Breast epithelium (tissue), 4 donors: ENCODE results near the gene SAP30BP. TPM values are rescaled to one million over a fixed set of nuclear protein-coding genes. Genes with fewer than 3 reads are reported as not detected.

Source experiments
- DNase-seq, 2 donors: peaks; one replicate each; pipeline ENCODE4 v3.0.0-alpha.2; 2019; ENCODE audit warnings: low spot score in 2 of 2
- H3K27ac ChIP-seq, 2 donors: fragments of 200-600 bp; sonication (generic) in 1 of 2; one replicate each; pipeline ENCODE4 v1.5.1; 2016 to 2019; ENCODE audit warnings: mild to moderate bottlenecking in 1 of 2
- H3K27me3 ChIP-seq, 2 donors: fragments of 200-600 bp; sonication (generic) in 1 of 2; one replicate each; pipeline versions ENCODE4 v1.5.1 to v1.6.0; 2017 to 2019; ENCODE audit warnings: control low read depth in 1 of 2, mild to moderate bottlenecking in 1 of 2
- H3K36me3 ChIP-seq: fragments of 200-600 bp; one replicate; pipeline ENCODE4 v1.5.1; 2019
- H3K4me1 ChIP-seq, 2 donors: fragments of 200-600 bp; sonication (generic); one replicate each; pipeline ENCODE4 v1.5.1; 2016 to 2019; ENCODE audit warnings: control low read depth in 1 of 2
- H3K4me3 ChIP-seq, 3 donors: fragments of 200-600 bp; sonication (generic); 1 replicate in 2 of 3; 2 replicates in 1 of 3; pipeline ENCODE4 v1.5.1; 2016 to 2019; ENCODE audit warnings: mild to moderate bottlenecking in 3 of 3, moderate library complexity in 2 of 3
- H3K9me3 ChIP-seq, 2 donors: fragments of 200-600 bp; sonication (generic) in 1 of 2; one replicate each; pipeline ENCODE4 v1.5.1; 2016 to 2019; ENCODE audit warnings: control low read depth in 1 of 2
- POLR2A ChIP-seq: fragments of 450-650 bp; IDR thresholded peaks from one replicate; pipeline ENCODE4 v1.6.1; 2016; ENCODE audit warnings: antibody characterized with exemption, mild to moderate bottlenecking, moderate library complexity
- POLR2AphosphoS5 ChIP-seq, 3 donors: sonication (generic); formaldehyde crosslinking; IDR thresholded peaks; one replicate each; pipeline ENCODE4 v1.6.1; 2017; ENCODE audit warnings: antibody characterized with exemption in 3 of 3
- intact Hi-C: fragments of 100-400 bp; cut with DNase I; formaldehyde crosslinking; loops from one replicate; pipeline ENCODE4 v1.15.1; 2023; ENCODE audit warnings: low total_unique reads
- total RNA-seq, 3 donors: library from RNA; depleted of rRNA; stranded (reverse); fragments of >200 nt; gene quantifications; one replicate each; pipeline ENCODE4 v1.1.0, GENCODE V29; 2016
- TF ChIP-seq, protein P1 (sequence below), 3 donors: fragments of 450-650 bp; IDR thresholded peaks; one replicate each; pipeline ENCODE4 v1.5.1; 2016 to 2017; ENCODE audit warnings: antibody characterized with exemption in 3 of 3, mild to moderate bottlenecking in 3 of 3, moderate library complexity in 3 of 3

Gene SAP30BP
- total RNA-seq, result 10 to 100 TPM; 68.3 to 89.5 (median 86.1) TPM

DNA sequence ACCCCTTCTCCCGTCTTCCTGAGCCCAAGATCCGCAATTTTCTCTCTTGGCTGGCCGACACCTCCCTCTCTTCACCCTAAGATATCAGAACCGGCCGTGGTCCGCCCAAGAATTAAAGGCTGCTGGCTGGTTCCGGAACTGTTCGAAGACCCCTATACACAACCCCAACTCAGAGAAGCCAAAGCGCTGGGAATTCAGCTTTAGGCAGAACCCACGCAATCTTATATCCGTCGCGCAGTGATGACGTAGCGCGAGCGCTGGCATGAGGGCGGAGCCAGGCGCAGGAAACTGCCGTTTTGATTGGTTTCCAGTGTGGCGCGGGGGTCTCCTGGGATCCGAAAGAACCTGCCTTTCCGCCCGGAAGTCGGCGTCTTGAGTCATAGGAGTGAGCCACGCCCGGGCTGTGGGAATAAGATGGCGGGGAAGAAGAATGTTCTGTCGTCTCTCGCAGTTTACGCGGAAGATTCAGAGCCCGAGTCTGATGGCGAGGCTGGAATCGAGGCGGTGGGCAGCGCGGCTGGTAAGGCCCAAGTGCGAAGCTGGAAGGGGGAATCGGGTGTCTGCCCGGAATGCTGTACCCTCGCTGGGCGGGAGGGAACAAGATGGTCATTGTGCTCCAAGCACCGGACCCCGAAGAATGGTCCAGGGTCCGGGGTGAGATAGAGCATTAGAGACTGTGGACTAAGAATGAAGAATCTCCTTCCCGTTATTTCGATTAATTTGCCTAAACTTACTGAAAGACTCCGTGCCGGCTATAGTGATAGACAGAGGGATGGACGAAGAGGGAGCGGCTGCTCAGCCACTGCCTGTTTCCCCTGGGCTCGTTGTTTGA, at the start of gene SAP30BP, which contains the start of gene RECQL5:
TSS of gene SAP30BP (plus strand) at position 380 of the 832 bp plus-strand sequence. CDS start at position 415, 35 bp downstream.
TSS of gene RECQL5 (minus strand) at position 196 of the 832 bp plus-strand sequence. CDS start 597 bp downstream, outside the sequence.
- no peaks in the 10 kb centered on the region for H3K27me3 ChIP-seq
- intact Hi-C loops, result no loop called here
- H3K4me1 ChIP-seq, result peaks cover 0 to 6% of the 10 kb centered on the region in 2 donors
- TF ChIP-seq POLR2AphosphoS5 (IDR thresholded peaks at IDR 0.05) (peak; percentile 92 to 98 (median 92)), POLR2A (peak; percentile 75)
- TF ChIP-seq, protein P1, sequence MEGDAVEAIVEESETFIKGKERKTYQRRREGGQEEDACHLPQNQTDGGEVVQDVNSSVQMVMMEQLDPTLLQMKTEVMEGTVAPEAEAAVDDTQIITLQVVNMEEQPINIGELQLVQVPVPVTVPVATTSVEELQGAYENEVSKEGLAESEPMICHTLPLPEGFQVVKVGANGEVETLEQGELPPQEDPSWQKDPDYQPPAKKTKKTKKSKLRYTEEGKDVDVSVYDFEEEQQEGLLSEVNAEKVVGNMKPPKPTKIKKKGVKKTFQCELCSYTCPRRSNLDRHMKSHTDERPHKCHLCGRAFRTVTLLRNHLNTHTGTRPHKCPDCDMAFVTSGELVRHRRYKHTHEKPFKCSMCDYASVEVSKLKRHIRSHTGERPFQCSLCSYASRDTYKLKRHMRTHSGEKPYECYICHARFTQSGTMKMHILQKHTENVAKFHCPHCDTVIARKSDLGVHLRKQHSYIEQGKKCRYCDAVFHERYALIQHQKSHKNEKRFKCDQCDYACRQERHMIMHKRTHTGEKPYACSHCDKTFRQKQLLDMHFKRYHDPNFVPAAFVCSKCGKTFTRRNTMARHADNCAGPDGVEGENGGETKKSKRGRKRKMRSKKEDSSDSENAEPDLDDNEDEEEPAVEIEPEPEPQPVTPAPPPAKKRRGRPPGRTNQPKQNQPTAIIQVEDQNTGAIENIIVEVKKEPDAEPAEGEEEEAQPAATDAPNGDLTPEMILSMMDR (IDR thresholded peaks at IDR 0.05), result peak in 1 of 3 donors; percentile 22
- H3K36me3 ChIP-seq, result peaks cover 5% of the 10 kb centered on the region
- peak; percentile 98 for DNase-seq
- no peaks in the 10 kb centered on the region for H3K9me3 ChIP-seq
- peak within 1 kb of the TSS; percentile 93 to 96 for H3K27ac ChIP-seq
- peak within 1 kb of the TSS; percentile 68 to 92 (median 89) for H3K4me3 ChIP-seq

DNA sequence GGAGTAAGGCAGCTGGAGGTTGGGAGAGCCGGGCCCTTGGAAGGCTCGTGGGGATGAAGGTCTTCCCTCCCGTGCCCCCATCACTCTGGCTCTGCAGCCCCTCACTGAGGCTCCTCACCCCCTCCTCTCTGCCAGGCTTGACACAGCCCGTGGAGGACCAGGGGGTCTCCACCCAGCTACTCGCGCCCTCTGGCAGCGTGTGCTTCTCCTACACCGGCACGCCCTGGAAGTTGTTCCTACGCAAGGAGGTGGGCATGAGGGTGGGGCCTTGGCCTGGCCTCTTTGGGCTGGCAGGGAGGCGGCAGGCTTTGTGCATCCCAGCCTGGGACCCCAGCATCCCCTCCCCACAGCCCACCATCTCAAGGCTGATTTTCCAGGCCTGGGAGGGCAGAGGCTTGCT, 49.5 kb upstream of the SAP30BP start:
- no peak for DNase-seq
- no peak overlapping the region for H3K27ac ChIP-seq
- no peaks in the 10 kb centered on the region for H3K9me3 ChIP-seq
- TF ChIP-seq, protein P1 (IDR thresholded peaks at IDR 0.05), result no peak
- no peak for TF ChIP-seq POLR2AphosphoS5 (IDR thresholded peaks at IDR 0.05)
- no peak for TF ChIP-seq POLR2A
- no peak overlapping the region for H3K4me3 ChIP-seq
- no peaks in the 10 kb centered on the region for H3K4me1 ChIP-seq
- intact Hi-C loops, result no loop called here
- H3K36me3 ChIP-seq, result peaks cover 3% of the 10 kb centered on the region
- no peaks in the 10 kb centered on the region for H3K27me3 ChIP-seq

DNA sequence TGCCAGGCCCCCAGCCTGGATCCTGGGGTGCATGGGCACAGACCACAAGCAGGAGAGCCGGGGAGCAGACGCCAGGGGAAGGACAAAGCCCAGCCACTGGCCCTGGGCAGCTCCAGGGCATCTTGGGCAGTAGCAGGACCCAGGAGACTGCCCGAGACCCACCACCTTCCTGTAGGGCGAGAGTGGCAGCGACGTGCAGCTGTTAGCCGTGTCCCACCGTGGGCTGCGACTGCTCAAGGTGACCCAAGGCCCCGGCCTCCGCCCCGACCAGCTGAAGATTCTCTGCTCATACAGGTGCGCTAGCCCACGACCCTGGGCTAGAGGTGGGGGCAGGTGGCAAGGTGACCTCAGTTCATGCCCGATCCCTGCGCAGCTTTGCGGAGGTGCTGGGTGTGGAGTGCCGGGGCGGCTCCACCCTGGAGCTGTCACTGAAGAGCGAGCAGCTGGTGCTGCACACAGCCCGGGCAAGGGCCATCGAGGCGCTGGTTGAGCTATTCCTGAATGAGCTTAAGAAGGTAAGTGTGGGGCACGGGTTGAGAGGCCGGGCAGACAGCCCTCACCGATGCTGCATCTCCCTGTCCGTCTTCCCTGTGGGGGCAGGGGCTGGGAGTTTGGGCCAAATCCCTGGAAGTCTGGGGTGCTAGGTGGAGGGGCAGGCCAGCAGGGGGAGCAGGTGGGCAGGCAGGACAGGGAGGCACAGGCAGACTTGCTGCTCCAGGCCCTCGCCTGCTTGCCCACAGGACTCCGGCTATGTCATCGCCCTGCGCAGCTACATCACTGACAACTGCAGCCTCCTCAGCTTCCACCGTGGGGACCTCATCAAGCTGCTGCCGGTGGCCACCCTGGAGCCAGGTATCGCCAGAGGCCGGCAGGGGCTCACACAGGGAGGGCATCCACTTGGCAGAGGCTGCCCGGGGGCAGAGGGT, 47.4 kb upstream of the SAP30BP start:
- intact Hi-C loops, result loop anchor here (1.0 kb wide), 1 partner anchor 24 kb away; no protein-coding TSS in a partner anchor
- peaks cover 3% of the 10 kb centered on the region for H3K36me3 ChIP-seq

DNA sequence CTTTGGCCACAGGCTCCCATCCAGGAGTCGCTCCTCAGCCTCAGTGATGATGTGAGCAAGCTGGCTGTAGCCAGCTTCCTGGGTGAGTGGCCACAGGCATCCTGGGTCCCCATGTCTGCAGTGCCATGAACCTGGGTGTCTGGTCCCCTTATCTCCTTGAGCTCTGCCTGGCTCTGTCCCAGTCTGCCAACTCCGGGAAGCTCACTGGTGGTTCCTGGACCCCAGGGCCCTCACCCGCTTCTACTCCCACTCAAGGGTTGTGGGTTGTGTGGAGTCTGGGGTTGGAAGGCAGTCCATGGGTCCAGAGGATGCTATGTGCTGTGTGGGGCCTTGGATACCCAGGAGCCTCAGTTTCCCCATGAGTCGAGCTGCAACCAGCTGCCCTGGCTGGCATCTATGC, 45.6 kb upstream of the SAP30BP start:
- Histone ChIP-seq H3K4me3 (no peak overlapping the region), H3K9me3 (no peaks in the 10 kb centered on the region), H3K36me3 (peaks cover 12% of the 10 kb centered on the region), H3K4me1 (no peaks in the 10 kb centered on the region), H3K27ac (no peak overlapping the region), H3K27me3 (no peaks in the 10 kb centered on the region)
- DNase-seq, result no peak
- intact Hi-C loops, result no loop called here
- no peak for TF ChIP-seq POLR2A

More for the DNA sequence above, 47.4 kb upstream of the SAP30BP start:
- Histone ChIP-seq H3K9me3 (no peaks in the 10 kb centered on the region), H3K27ac (no peak overlapping the region), H3K27me3 (no peaks in the 10 kb centered on the region), H3K4me1 (no peaks in the 10 kb centered on the region), H3K4me3 (no peak overlapping the region)
- no peak for DNase-seq
- TF ChIP-seq POLR2A (no peak), POLR2AphosphoS5 (IDR thresholded peaks at IDR 0.05) (no peak)
- TF ChIP-seq, protein P1 (IDR thresholded peaks at IDR 0.05), result no peak

DNA sequence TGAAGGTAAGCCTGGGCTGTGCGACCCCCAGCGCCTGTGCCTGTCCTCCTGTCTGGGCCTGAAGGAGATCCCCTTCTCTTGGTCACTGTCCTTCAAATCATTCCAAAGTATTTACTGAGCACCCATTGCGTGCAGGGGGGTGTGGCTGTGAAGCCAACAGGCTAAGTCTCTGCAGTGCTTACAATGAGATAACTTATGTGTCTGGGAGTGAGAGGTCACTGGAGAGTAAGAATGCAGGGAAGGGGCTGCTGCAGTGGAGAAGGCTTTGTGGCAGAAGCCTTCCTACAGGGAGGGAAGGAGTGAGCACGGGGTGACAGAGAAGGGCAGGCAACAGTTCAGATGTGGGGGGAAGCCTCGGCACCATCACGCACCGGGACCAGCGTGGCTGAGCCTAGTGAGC, 45.1 kb upstream of the SAP30BP start:
- Histone ChIP-seq H3K9me3 (no peaks in the 10 kb centered on the region), H3K4me1 (no peaks in the 10 kb centered on the region), H3K27me3 (no peaks in the 10 kb centered on the region), H3K4me3 (no peak overlapping the region), H3K27ac (no peak overlapping the region), H3K36me3 (peaks cover 11% of the 10 kb centered on the region)
- TF ChIP-seq POLR2AphosphoS5 (IDR thresholded peaks at IDR 0.05) (no peak), POLR2A (no peak)
- TF ChIP-seq, protein P1 (IDR thresholded peaks at IDR 0.05), result no peak
- DNase-seq, result no peak
- intact Hi-C loops, result no loop called here
